ENCODE results near the gene ENDOD1. TPM values are rescaled to one million over a fixed set of nuclear protein-coding genes. Genes with fewer than 3 reads are reported as not detected.

Gene ENDOD1
- total RNA-seq, 1 experiment from 2014 or later: 0.87 TPM

- Mint-ChIP-seq H3K27me3 (ENCODE audit: low read depth) (peaks cover 22% of the 10 kb centered on the region), H3K36me3 (ENCODE audit: insufficient read depth in 1 of 3, low read depth in 3 of 3) (no peaks in the 10 kb centered on the region), H3K4me1 (peaks cover 8 to 9% of the 10 kb centered on the region in 2 experiments), H3K27ac (no peak overlapping the region), H3K4me3 (no peak overlapping the region), H3K9me3 (no peaks in the 10 kb centered on the region)
- Histone ChIP-seq H3K4ac (ENCODE audit: low read depth, low read length) (no peak overlapping the region), H2AK5ac (ENCODE audit: insufficient read length, low read length) (no peak overlapping the region), H3K9ac (ENCODE audit: extremely low read depth, insufficient read length, low read length) (no peak overlapping the region), H2BK5ac (ENCODE audit: insufficient read length, low read length) (no peak overlapping the region), H3K18ac (ENCODE audit: insufficient read length, low read depth, low read length) (no peak overlapping the region), H3K23ac (ENCODE audit: insufficient read length, low read depth, low read length) (no peak overlapping the region), H3K9me3 (ENCODE audit: control insufficient read depth, low read depth, low read length) (no peaks in the 10 kb centered on the region), H3K79me2 (ENCODE audit: insufficient read depth, low read length) (no peaks in the 10 kb centered on the region), H3K27me3 (ENCODE audit: insufficient read depth, low read length) (no peaks in the 10 kb centered on the region; the same call in 1 of the 2 replicates), H2BK12ac (ENCODE audit: insufficient read length, low read depth, low read length) (no peak overlapping the region), H3K14ac (ENCODE audit: insufficient read depth, low read length) (no peak overlapping the region), H4K91ac (ENCODE audit: insufficient read length, low read depth, low read length) (no peak overlapping the region), H2BK120ac (ENCODE audit: low read depth, low read length, poor library complexity, severe bottlenecking) (no peak overlapping the region), H3K79me1 (ENCODE audit: insufficient read depth, low read depth, low read length, poor library complexity, severe bottlenecking) (no peaks in the 10 kb centered on the region), H2BK15ac (ENCODE audit: low read depth, low read length) (no peak overlapping the region), H2BK20ac (ENCODE audit: low read depth, low read length, poor library complexity, severe bottlenecking) (no peak overlapping the region), H3K4me1 (ENCODE audit: insufficient read depth, low read length) (peaks cover 4% of the 10 kb centered on the region), H3T11ph (ENCODE audit: low read length) (no peak overlapping the region), H3K4me2 (ENCODE audit: insufficient read depth, insufficient read length, low read length) (no peak overlapping the region), H3K23me2 (ENCODE audit: insufficient read length, low read depth, low read length, poor library complexity, severe bottlenecking) (no peaks in the 10 kb centered on the region), H2AFZ (ENCODE audit: low read length) (no peak overlapping the region), H4K5ac (ENCODE audit: insufficient read length, low read depth, low read length) (no peak overlapping the region), H3K27ac (ENCODE audit: insufficient read length, low read depth, low read length) (no peak overlapping the region), H3K56ac (ENCODE audit: insufficient read length, low read depth, low read length) (no peak overlapping the region), H4K20me1 (ENCODE audit: control insufficient read depth, insufficient read depth, insufficient read length) (no peaks in the 10 kb centered on the region), H4K8ac (replicated peaks; ENCODE audit: insufficient read length, low read depth, low read length) (no peak overlapping the region)
- no peak for DNase-seq
- no CpG with 5 or more reads among the region's 3 CpGs for WGBS (ENCODE audit: extremely low coverage, insufficient read length, low lambda C conversion rate)
- no peak for TF ChIP-seq CTCF (conservative IDR thresholded peaks at IDR 0.05)
Measured at GRCh38 chr11:95097209-95097608, 7.6 kb downstream of the ENDOD1 start.

All from H9 (cell line).